Renal cortical epithelial cell (primary cell): ENCODE data around the gene SLC24A3. TPM values are rescaled to one million over a fixed set of nuclear protein-coding genes. Genes with fewer than 3 reads are reported as not detected.

Source experiments
- DNase-seq: peaks from one replicate; pipeline ENCODE4 v3.0.0-alpha.2; 2011; ENCODE audit warnings: low read depth
- total RNA-seq: library from RNA; depleted of rRNA; stranded (reverse); fragments of >200 nt; gene quantifications from 2 replicates; pipeline ENCODE4 v1.2.3, GENCODE V29; 2014

Gene SLC24A3
- total RNA-seq, 1 donor from 2014 or later = 0.10 TPM

GRCh38 chr20:19457611-19458010 lies 245.2 kb downstream of the SLC24A3 start:
- no peak for DNase-seq

DNA sequence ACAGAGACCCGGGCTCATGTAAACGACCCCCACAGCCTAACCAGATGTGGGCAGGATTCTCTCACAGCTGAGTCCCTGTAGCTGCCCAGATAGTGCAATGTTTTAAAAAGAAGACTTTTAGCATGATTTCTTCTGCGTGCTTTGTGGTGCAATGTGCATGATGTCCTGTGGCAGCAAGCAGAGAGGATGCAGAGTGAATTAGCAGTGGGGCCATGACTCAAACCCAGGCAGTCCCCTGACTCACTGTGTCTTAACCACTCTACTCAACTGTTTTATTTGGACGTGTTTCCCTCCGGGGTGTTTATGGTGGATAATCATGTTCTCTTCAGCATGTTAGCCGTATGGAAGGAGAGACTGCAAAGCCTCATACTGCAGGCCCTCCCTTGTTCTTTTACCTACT lies 247.9 kb downstream of the SLC24A3 start:
- no peak for DNase-seq

GRCh38 chr20:19462491-19462890 lies 250.0 kb downstream of the SLC24A3 start:
- no peak for DNase-seq

DNA sequence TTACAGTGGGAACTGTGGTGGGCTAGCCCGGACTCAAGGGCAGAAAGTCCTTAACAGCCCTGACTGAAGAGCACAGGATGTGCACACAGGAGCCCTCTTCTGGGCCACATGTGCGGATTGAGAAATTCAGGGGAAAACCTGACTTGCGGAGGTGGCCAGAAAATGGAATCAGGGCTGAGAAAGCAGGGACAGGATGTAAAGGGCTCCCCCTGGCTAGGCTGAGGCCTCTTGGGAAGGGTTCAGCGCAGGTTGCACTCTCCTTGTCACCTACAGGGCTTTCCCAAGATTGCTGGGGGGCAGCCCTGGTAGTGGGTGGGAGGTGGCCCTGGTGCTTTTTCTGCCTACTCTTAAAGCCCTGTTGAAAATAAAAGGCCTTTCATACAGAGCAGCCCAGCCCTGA lies 251.2 kb downstream of the SLC24A3 start:
- no peak for DNase-seq

GRCh38 chr20:19465536-19465935 lies 253.1 kb downstream of the SLC24A3 start:
- DNase-seq = no peak

GRCh38 chr20:19466206-19466928 lies 253.9 kb downstream of the SLC24A3 start:
- no peak for DNase-seq

GRCh38 chr20:19473216-19473921 lies 260.9 kb downstream of the SLC24A3 start:
- no peak for DNase-seq

- DNase-seq = no peak
Measured at GRCh38 chr20:19473922-19474286, 261.5 kb downstream of the SLC24A3 start.

DNA sequence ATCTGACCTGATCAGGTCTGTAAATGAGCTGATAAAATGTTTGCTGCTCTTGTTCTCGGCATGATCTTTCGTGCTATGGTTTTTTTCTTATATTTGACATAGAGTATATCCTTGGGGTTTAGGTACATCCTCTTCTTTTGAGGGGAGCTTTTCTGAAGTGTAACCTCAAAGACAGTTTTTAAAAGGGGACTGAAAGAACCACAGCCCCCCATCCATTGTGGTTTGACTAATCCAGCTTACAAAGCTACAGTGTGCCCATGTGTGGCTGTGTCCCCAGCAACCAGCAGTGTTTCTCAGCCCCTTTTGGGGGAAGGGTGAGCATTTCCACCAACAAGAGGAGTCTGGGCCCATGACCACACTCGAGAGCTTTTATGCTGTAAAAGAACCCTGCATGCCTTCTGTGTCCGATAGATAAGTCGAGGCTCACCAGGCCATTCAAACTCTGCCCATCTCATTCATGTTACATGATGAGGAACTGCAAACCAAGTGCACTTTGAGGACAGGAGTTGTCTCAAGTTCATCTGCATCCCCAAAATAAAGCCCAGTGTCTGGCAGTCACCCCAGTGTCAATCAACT lies 266.0 kb downstream of the SLC24A3 start:
- DNase-seq = no peak

DNA sequence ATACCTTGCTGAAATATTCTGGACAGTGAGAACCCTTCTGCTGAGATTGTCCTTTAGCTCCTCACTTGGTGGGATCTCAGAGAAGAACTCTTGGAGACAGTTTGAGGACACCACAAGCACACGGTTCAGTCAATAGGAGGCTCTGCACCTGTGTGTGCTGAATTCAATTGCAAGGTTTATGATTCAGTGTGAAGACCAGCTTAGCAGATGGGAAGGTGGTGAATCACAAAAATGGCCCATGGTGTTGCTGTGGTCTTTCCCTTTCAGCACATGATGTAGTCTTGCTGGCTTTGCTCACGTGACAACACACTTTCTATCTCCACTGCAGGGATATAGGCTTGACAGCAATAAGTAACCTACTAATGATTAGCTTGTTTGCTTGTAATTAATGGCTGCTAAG lies 270.3 kb downstream of the SLC24A3 start:
- no peak for DNase-seq

DNA sequence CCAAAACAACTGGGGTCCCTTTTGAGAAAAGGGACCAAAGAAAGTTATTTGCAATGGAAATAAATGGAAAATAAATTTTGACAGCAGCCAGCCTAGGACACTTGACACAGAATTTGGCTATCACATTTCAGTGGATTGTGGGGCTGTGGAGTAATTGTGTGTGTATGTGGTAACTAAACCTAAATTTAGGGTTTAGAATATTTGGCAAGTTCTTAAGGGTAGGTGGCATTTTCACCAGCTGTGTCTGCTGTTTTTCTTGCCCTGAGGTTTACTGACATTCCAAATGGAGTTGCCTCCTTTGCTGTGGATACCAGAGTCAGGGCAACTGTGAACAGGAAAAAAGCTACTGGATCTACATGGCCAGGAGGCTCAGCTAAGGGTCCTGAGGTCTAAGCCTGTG lies 270.9 kb downstream of the SLC24A3 start:
- no peak for DNase-seq

DNA sequence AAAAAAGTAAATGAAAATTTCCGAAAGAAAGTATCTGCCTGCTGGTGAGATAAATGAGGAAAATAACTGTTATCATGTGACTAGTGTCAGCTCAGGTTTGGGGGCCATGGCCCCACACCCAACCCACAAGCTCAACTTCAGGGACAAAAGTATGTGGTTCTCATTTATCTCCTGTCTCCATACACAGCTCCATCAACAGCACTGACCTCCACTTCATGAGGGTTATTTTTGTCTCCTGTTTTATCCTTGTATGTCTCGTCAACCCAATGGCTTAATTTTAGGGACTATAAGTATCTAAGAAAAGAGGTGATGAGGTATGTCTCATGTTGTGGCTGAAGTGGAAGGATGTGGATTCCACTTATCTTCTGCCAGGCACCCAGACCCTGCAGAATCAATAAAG lies 274.0 kb downstream of the SLC24A3 start:
- DNase-seq = no peak

DNA sequence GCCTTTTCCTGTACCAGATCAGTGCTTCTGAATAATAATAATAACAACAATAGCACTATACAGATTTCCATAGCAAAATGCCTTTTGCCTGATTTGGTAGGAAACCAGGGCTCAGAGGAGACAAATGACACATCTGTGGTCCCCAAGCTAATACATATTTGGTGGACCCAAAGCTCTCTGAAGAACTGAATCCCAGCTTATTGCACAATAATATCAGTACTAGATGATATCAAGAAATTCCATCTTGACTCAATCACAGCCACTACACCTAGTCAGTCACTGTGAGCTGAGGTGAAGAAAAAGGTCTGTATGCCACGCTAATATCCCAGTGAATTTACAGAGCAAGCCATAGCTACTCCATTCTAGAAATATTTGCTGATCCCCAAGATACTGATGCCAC lies 275.0 kb downstream of the SLC24A3 start:
- DNase-seq = no peak

- no peak for DNase-seq
Measured at GRCh38 chr20:19491241-19491640, 278.8 kb downstream of the SLC24A3 start.

GRCh38 chr20:19492116-19492515 lies 279.7 kb downstream of the SLC24A3 start:
- no peak for DNase-seq

DNA sequence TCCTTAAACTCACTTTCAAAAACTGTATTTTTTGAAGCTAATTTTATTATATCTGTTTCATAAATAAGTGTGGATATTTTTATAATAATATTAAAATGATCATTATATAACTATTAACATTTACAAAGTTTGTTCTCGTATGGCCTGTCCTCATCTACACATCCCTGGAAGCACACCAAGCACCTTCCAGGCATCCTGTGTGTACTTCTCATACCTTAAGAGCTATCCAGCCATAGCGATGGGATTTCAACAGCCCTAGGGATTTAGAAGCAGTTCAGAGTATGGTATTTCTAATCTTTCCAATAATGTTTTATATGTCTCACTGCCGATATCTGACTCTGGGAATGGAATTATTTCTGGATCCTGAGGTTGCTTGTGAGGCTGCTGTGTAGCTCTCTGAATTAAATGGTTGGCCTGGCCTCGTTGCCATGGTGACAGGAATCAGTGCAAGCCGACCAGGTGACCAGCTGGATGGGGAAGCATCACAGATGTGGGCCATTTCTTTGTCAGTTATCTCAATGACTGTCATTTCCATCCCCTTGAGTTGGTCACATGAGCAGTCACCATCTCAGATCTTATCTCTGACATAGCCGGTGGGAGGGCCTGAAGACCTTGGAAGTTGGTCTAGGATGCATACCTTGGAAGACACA lies 280.4 kb downstream of the SLC24A3 start:
- DNase-seq = no peak

DNA sequence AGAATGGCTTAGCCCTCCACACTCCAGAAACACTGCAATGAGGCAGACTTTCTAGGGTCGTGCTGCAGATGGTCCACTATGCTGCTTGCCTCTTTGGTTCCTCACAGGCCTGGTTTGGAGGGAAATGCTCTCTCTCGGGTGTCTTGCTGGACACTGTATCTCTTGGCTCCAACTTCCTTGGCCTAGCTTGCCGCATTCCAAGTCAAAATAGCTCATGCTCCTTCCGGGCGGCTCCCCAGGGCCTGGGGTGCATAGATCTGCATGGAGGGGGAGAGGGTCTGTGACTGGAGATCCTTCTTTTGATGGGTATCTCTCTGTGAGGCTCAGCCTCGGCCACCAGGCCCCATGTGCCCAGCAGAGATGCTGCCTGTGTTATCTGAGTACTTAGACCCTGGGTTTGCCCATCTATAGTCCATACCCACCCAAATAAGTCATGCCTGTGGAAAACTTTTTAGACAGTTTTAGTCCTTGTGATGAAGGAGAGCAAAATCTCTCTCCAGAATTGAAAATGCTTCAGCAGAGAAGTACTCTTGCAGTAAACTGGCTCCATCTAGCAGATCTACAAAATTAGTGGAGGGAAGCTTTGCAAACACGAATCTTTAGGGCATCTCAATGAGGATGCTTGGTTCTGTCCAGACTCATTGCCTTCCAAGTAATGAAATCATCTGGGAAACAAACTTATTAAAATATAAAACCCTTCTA lies 281.5 kb downstream of the SLC24A3 start:
- no peak for DNase-seq

GRCh38 chr20:19495905-19496703 lies 283.7 kb downstream of the SLC24A3 start:
- no peak for DNase-seq

- DNase-seq = no peak
Measured at GRCh38 chr20:19497064-19497463, 284.6 kb downstream of the SLC24A3 start.

DNA sequence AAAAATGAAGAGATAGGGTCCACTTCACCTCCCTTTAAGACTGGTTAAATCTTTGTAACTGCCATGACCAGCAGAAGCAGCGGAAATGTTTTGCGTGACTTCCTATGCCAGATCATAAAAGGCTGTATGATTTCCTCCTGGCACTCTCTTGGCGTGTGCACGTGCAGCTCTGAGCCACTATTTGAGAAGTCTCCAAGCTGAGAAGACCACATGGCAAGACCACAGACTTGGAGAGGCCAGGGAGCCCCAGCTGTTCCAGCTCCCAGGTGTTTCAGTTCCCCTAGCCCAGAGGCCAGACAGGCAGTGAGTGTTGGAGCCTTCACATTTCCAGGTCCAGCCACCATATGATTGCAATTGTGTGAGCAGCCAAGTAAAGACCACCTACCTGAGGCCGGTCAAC lies 286.3 kb downstream of the SLC24A3 start:
- DNase-seq = no peak

- DNase-seq = no peak
Measured at GRCh38 chr20:19501476-19502115, 289.2 kb downstream of the SLC24A3 start.
